HEK293 (cell line): ENCODE measurements around the gene MAGI1.

Experiments
- CTCF ChIA-PET: fragments of 350-600 bp; formaldehyde crosslinking; extraction: SDS; loops from one replicate; lab custom pipeline; 2021; ENCODE audit warnings: antibody characterized with exemption; lab: Yijun Ruan, JAX
- POLR2A ChIA-PET: fragments of 300-600 bp; formaldehyde crosslinking; extraction: SDS; loops from one replicate; lab custom pipeline; 2020; ENCODE audit warnings: antibody characterized with exemption, inconsistent platforms; lab: Yijun Ruan, JAX
- H3K27ac ChIP-seq: fragments of 200-500 bp; sonication (Bioruptor generic); 2 replicates; pipeline ENCODE4 v1.5.1; 2014; ENCODE audit warnings: low read depth, low read length, control low read depth, inconsistent platforms; ENCODE audit errors: extremely low read depth
- H3K36me3 ChIP-seq, 2 experiments: fragments of 200-500 bp in 1 of 2; sonication (Bioruptor generic) in 1 of 2; 1 replicate in 1 of 2; 2 replicates in 1 of 2; pipeline ENCODE4 v1.5.1; 2014 to 2017; ENCODE audit warnings: inconsistent platforms in 2 of 2, low read length in 2 of 2; ENCODE audit not compliant: control insufficient read depth in 2 of 2, insufficient read depth in 1 of 2
- H3K4me1 ChIP-seq: fragments of 200-500 bp; sonication (Bioruptor generic); 2 replicates; pipeline ENCODE4 v1.5.1; 2014; ENCODE audit warnings: mild to moderate bottlenecking, low read length, inconsistent platforms; ENCODE audit not compliant: control insufficient read depth, insufficient read depth
- H3K4me3 ChIP-seq: 2 replicates; pipeline ENCODE4 v1.5.1; 2011; ENCODE audit warnings: low read depth, mild to moderate bottlenecking, control low read depth, low read length, moderate library complexity
- H3K9me3 ChIP-seq: fragments of 200-500 bp; sonication (Bioruptor generic); 2 replicates; pipeline ENCODE4 v1.5.1; 2014; ENCODE audit warnings: low read depth, low read length, inconsistent platforms; ENCODE audit not compliant: control insufficient read depth, insufficient read depth
- GFI1B ChIP-seq: fragments of 450-650 bp; formaldehyde crosslinking; IDR thresholded peaks from 2 replicates; pipeline ENCODE4 v1.5.1; 2016; ENCODE audit warnings: missing biosample characterization, missing genetic modification characterization
- HOXA7 ChIP-seq: sonication (generic); formaldehyde crosslinking; IDR thresholded peaks from 2 replicates; pipeline ENCODE4 v1.8.1; 2022; ENCODE audit warnings: missing genetic modification reagents, borderline replicate concordance
- INSM2 ChIP-seq: fragments of 450-650 bp; formaldehyde crosslinking; IDR thresholded peaks from 2 replicates; pipeline ENCODE4 v1.5.1; 2016; ENCODE audit warnings: missing biosample characterization, missing genetic modification characterization
- KLF16 ChIP-seq: fragments of 450-650 bp; formaldehyde crosslinking; IDR thresholded peaks from 2 replicates; pipeline ENCODE4 v1.5.1; 2017; ENCODE audit warnings: missing biosample characterization, missing genetic modification characterization
- SCRT2 ChIP-seq: fragments of 450-650 bp; formaldehyde crosslinking; IDR thresholded peaks from 2 replicates; pipeline ENCODE4 v1.5.1; 2016; ENCODE audit warnings: missing biosample characterization, missing genetic modification characterization
- ZBTB17 ChIP-seq: fragments of 450-650 bp; formaldehyde crosslinking; IDR thresholded peaks from 2 replicates; pipeline ENCODE4 v1.5.1; 2016; ENCODE audit warnings: missing biosample characterization, missing genetic modification characterization
- ZBTB21 ChIP-seq: fragments of 450-650 bp; formaldehyde crosslinking; IDR thresholded peaks from 2 replicates; pipeline ENCODE4 v1.5.1; 2017; ENCODE audit warnings: missing biosample characterization, missing genetic modification characterization
- ZNF114 ChIP-seq: fragments of 450-650 bp; formaldehyde crosslinking; IDR thresholded peaks from 2 replicates; pipeline ENCODE4 v1.5.0; 2017; ENCODE audit warnings: missing biosample characterization, missing genetic modification characterization
- ZNF157 ChIP-seq: fragments of 450-650 bp; formaldehyde crosslinking; IDR thresholded peaks from 2 replicates; pipeline ENCODE4 v1.5.1; 2016; ENCODE audit warnings: missing biosample characterization, missing genetic modification characterization
- ZNF2 ChIP-seq: fragments of 450-650 bp; formaldehyde crosslinking; IDR thresholded peaks from 2 replicates; pipeline ENCODE4 v1.5.1; 2016; ENCODE audit warnings: missing biosample characterization, missing genetic modification characterization
- ZNF202 ChIP-seq: fragments of 450-650 bp; formaldehyde crosslinking; IDR thresholded peaks from 2 replicates; pipeline ENCODE4 v1.5.1; 2016; ENCODE audit warnings: missing biosample characterization, missing genetic modification characterization, borderline replicate concordance
- ZNF335 ChIP-seq: fragments of 450-650 bp; formaldehyde crosslinking; conservative IDR thresholded peaks from 2 replicates; pipeline ENCODE4 v1.5.1; 2016; ENCODE audit warnings: missing biosample characterization, missing genetic modification characterization
- ZNF596 ChIP-seq: fragments of 450-650 bp; IDR thresholded peaks from 2 replicates; pipeline ENCODE4 v1.5.0; 2018; ENCODE audit warnings: missing biosample characterization, mild to moderate bottlenecking, missing genetic modification characterization, moderate library complexity
- ZNF600 ChIP-seq: fragments of 450-650 bp; formaldehyde crosslinking; IDR thresholded peaks from 2 replicates; pipeline ENCODE4 v1.5.1; 2016; ENCODE audit warnings: missing biosample characterization, missing genetic modification characterization
- ZNF610 ChIP-seq: fragments of 450-650 bp; formaldehyde crosslinking; IDR thresholded peaks from 2 replicates; pipeline ENCODE4 v1.5.1; 2016; ENCODE audit warnings: missing biosample characterization, missing genetic modification characterization, borderline replicate concordance
- ZNF645 ChIP-seq: fragments of 450-650 bp; formaldehyde crosslinking; IDR thresholded peaks from 2 replicates; pipeline ENCODE4; 2016; ENCODE audit warnings: missing biosample characterization, missing genetic modification characterization
- ZNF660 ChIP-seq: fragments of 450-650 bp; IDR thresholded peaks from 2 replicates; pipeline ENCODE4 v1.5.1; 2018; ENCODE audit warnings: missing biosample characterization, mild to moderate bottlenecking, missing genetic modification characterization
- ZNF747 ChIP-seq: fragments of 450-650 bp; formaldehyde crosslinking; IDR thresholded peaks from 2 replicates; pipeline ENCODE4 v1.5.1; 2016; ENCODE audit warnings: missing biosample characterization, missing genetic modification characterization

MAGI1 gene

GRCh38 chr3:65713016-65713415 is 325.7 kb downstream of the MAGI1 start:
- Histone ChIP-seq H3K9me3 (no peaks in the 10 kb centered on the region), H3K4me1 (0 out of 2 replicates have a peak, but pooled peaks cover 4% of the 10 kb centered on the region), H3K36me3 (no peaks in the 10 kb centered on the region)
- no peak for TF ChIP-seq ZNF645 (tag by site-specific recombination)
- no peak for TF ChIP-seq ZNF157 (tag by site-specific recombination)
- no peak for TF ChIP-seq ZBTB21 (tag by site-specific recombination)
- no peak for TF ChIP-seq ZNF610 (tag by site-specific recombination)
- TF ChIP-seq INSM2 (tag by site-specific recombination), result no peak
- TF ChIP-seq ZBTB17 (tag by site-specific recombination), result no peak
- TF ChIP-seq ZNF747 (tag by site-specific recombination), result no peak
- no peak for TF ChIP-seq KLF16
- TF ChIP-seq ZNF335 (tag by site-specific recombination), result no peak
- no peak for TF ChIP-seq HOXA7 (CRISPR knock-in tag)
- no peak for TF ChIP-seq ZNF660
- no peak for TF ChIP-seq ZNF114 (tag by site-specific recombination)
- no peak for TF ChIP-seq ZNF202 (tag by site-specific recombination)
- TF ChIP-seq ZNF596 (tag by site-specific recombination), result no peak
- TF ChIP-seq, all 188 proteins: peak for 0
- ChIA-PET CTCF (no interaction called here), POLR2A (no interaction called here)
- H3K27ac ChIP-seq, result no peak overlapping the region
- H3K4me3 ChIP-seq, result no peak overlapping the region

- Histone ChIP-seq H3K36me3 (no peaks in the 10 kb centered on the region), H3K4me3 (no peak overlapping the region), H3K4me1 (0 out of 2 replicates have a peak, but pooled peaks cover 4% of the 10 kb centered on the region), H3K27ac (no peak overlapping the region), H3K9me3 (no peaks in the 10 kb centered on the region)
- ChIA-PET CTCF (no interaction called here), POLR2A (no interaction called here)
- TF ChIP-seq ZNF600 (tag by site-specific recombination) (no peak), ZNF2 (tag by site-specific recombination) (no peak)
Observed at GRCh38 chr3:65712140-65712539, 326.6 kb downstream of the MAGI1 start.

- no peaks in the 10 kb centered on the region for H3K9me3 ChIP-seq
- no peak overlapping the region for H3K27ac ChIP-seq
- ChIA-PET POLR2A (no interaction called here), CTCF (interaction anchor here (0.6 kb wide), 1 partner anchor 568 kb away, joined by 3 read pairs; no protein-coding TSS in a partner anchor)
- TF ChIP-seq SCRT2 (tag by site-specific recombination) (peak; percentile 28; the same call in 1 of the 2 replicates), GFI1B (tag by site-specific recombination) (no peak)
- no peak overlapping the region for H3K4me3 ChIP-seq
- H3K36me3 ChIP-seq, result no peaks in the 10 kb centered on the region
- H3K4me1 ChIP-seq, result no peaks in the 10 kb centered on the region
Observed at GRCh38 chr3:65706776-65707568, 331.7 kb downstream of the MAGI1 start.
